Activated naive CD4-positive, alpha-beta T cell treated with anti-CD3 and anti-CD28 coated beads, Interleukin-2, amount 50 U/mL, for 72 hours (primary cell): ENCODE measurements around the gene CDKAL1. TPM values are rescaled to one million over a fixed set of nuclear protein-coding genes. Genes with fewer than 3 reads are reported as not detected.

Source experiments
- ATAC-seq, 2 donors: fragments of 150-1000 bp; cut with Tn5 transposase; 2 replicates each; pipeline ENCODE4 v1.10.0; 2021; ENCODE audit warnings: mild to moderate bottlenecking in 2 of 2, moderate library complexity in 2 of 2
- DNase-seq, 2 donors: peaks; one replicate each; pipeline ENCODE4 v3.0.0; 2021 to 2022; ENCODE audit warnings: low spot score in 2 of 2
- H3K27ac Mint-ChIP-seq, 2 donors: one replicate each; pipeline ENCODE4 v1.8.0; 2022; ENCODE audit warnings: mild to moderate bottlenecking in 2 of 2, mixed read lengths in 2 of 2
- H3K36me3 Mint-ChIP-seq, 2 donors: one replicate each; pipeline ENCODE4 v1.8.0; 2022; ENCODE audit warnings: mixed read lengths in 2 of 2
- H3K9me3 Mint-ChIP-seq, 2 donors: one replicate each; pipeline ENCODE4 v1.8.0; 2022; ENCODE audit warnings: mixed read lengths in 2 of 2
- total RNA-seq, 2 donors: library from RNA; stranded (reverse); gene quantifications; one replicate each; pipeline ENCODE4 v1.2.3, GENCODE V29; 2022

The CDKAL1 gene
- total RNA-seq, 2 donors from 2014 or later = 24.5 to 30.3 TPM

DNA sequence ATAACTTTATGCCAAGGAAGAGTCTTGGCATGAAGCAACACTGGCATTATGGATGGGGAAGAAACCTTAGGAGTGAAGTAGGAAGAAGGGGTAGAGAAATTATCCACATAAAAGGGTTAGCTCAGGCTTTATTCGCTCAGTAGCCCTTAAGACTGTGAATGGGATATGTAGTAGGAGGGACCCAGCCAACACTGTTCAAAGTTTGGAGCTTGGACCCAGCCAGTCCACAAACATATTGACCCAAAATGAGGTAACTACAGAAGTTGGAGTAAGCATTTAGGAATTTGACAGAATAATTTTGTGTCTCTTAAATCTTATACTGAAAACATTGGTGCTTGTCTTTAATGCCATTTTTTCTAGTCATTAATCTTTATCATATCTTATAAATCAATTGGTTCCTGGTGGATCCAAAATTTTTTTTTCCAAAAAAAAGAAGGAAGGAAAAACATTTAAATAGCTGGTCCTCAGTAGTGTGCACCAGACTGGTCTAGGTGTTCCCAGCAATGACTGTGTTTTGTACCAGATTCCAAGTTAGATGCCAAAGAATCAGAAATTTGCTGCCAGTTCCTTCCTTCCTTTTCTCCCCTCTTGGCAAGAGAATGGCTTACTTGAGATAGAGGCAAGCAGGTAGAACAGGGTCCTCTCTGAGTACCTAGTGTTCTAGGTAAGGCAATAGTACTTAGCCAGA lies 607.5 kb downstream of the CDKAL1 start:
- no peak overlapping the region for H3K27ac Mint-ChIP-seq
- no peak for ATAC-seq
- no peak for DNase-seq

DNA sequence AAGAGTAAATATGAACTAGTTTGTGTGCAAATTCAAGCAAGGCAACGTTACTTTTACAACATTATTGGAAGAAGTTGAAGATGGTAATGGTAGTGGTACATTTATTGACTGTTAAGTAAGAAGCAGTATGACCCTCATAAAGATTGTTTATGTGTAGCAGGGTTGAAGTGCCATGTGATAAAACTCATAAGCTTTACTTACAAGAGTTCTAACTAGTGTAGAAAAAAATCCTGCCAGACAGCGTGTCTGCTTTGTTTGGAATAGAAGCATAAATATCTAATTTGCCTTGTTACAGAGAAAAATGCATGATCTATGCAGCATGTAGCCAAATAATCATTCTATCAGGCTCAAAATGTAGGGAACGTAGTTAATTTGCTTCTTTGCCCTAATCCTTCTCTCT lies 608.5 kb downstream of the CDKAL1 start:
- ATAC-seq (no peak), DNase-seq (no peak)
- Mint-ChIP-seq H3K36me3 (peaks cover 0 to 16% of the 10 kb centered on the region in 2 donors), H3K27ac (no peak overlapping the region), H3K9me3 (no peaks in the 10 kb centered on the region)

More for the DNA sequence above, 607.5 kb downstream of the CDKAL1 start:
- H3K36me3 Mint-ChIP-seq = peaks cover 0 to 16% of the 10 kb centered on the region in 2 donors
- no peaks in the 10 kb centered on the region for H3K9me3 Mint-ChIP-seq

DNA sequence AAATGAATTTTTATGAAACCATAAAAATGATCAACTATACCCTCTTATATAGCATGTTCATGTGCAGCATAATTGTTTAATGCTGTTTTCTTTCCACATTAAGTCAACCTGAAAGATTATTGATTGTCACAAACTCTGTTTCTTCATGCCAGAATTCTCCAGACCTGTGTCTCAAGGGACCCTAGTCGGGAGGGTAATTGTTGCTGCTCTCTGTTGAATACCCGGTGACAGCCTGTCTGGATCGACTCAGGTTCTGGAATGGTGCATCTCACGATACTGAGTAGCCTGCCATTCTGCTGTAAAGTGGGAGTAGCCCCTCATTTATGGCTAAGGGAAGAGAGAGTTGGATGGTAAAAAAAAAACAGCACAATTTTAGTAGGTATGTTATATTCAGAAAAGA lies 609.4 kb downstream of the CDKAL1 start:
- no peak for ATAC-seq

DNA sequence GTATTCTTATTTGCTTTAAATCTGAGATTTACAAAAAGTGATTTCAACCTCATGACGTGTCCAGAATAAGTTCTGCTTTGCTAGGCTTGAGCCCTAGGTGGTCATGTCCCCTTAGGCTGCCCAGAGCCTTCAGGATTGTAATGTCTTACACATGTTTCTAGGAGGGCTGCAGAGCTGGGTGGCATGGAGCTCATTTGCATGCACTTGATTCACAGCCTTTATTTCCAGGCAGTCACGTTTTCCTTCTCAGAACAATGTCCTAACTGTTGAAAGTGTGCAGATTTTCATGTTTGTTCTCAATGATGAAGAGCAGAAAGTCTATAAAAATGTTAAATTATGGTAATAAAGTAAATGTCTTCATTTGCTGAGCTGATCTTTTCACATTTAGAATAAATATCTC lies 610.7 kb downstream of the CDKAL1 start:
- no peak overlapping the region for H3K27ac Mint-ChIP-seq
- no peak for DNase-seq
- peaks cover 0 to 12% of the 10 kb centered on the region in 2 donors for H3K36me3 Mint-ChIP-seq
- no peak for ATAC-seq
- no peaks in the 10 kb centered on the region for H3K9me3 Mint-ChIP-seq

More for the DNA sequence above, 609.4 kb downstream of the CDKAL1 start:
- no peak for DNase-seq
- H3K27ac Mint-ChIP-seq = peak overlapping the region in 1 of 2 donors; percentile 50
- peaks cover 0 to 16% of the 10 kb centered on the region in 2 donors for H3K36me3 Mint-ChIP-seq
- H3K9me3 Mint-ChIP-seq = no peaks in the 10 kb centered on the region

DNA sequence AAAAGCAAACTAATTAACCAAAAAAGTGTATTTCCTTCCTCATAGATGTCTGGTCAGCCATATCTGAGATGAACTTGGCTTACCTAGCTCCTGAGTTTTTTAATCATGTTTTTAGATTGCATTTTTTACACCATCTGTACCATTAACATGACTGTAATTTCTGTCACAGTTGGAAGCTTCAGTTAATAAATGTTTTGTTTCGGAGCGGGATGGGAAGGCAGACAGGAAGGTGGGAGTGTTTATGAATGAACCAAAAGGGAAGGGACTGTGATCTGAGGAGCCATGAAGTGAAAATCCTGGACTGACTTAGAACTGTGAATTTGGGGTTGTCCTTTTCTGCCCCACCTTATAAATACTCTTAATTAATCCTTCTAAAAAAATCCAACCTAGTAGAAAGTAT lies 613.7 kb downstream of the CDKAL1 start:
- peaks cover 0 to 7% of the 10 kb centered on the region in 2 donors for H3K36me3 Mint-ChIP-seq
- no peaks in the 10 kb centered on the region for H3K9me3 Mint-ChIP-seq
- no peak for DNase-seq
- no peak overlapping the region for H3K27ac Mint-ChIP-seq
- no peak for ATAC-seq

DNA sequence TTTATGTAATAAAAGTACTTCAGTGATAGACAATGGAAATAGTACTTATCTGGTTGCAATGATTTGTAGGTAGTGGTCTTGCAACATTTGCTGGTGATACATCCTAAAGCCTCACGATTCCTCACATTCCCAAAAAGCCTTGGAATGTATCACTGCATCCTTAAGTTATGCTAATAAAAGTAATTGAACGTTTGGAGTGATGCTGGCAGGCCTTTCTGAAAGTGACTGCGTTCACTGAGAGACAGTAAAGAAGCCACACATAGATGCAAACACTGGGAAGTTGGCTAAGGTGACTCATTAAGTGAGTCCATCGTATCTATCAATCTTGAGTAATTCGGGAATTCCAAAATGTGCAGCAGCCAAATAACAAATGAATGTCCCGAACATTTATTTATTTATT lies 615.2 kb downstream of the CDKAL1 start:
- ATAC-seq (no peak), DNase-seq (no peak)
- Mint-ChIP-seq H3K27ac (no peak overlapping the region), H3K36me3 (peaks cover 0 to 7% of the 10 kb centered on the region in 2 donors), H3K9me3 (no peaks in the 10 kb centered on the region)

DNA sequence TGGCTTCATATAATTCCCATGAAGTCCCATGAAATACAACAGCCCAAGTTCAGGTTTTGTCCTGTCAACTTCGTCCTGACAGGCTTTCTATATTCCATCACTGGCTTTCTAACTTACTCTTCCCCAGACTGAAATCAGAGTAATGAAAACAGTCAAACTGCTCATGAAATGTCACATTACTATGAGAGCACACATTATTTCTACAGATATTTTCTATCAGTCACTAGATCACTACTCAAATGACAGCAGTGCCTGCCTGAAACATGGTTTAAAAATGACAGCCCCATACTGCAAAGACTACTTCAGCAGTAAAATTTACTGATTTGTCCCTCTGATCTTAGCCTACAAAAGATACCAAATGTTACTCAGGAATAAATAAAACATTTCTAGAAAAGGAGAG lies 616.4 kb downstream of the CDKAL1 start:
- no peaks in the 10 kb centered on the region for H3K9me3 Mint-ChIP-seq
- no peak for DNase-seq
- H3K27ac Mint-ChIP-seq = no peak overlapping the region
- H3K36me3 Mint-ChIP-seq = peaks cover 0 to 7% of the 10 kb centered on the region in 2 donors
- no peak for ATAC-seq

DNA sequence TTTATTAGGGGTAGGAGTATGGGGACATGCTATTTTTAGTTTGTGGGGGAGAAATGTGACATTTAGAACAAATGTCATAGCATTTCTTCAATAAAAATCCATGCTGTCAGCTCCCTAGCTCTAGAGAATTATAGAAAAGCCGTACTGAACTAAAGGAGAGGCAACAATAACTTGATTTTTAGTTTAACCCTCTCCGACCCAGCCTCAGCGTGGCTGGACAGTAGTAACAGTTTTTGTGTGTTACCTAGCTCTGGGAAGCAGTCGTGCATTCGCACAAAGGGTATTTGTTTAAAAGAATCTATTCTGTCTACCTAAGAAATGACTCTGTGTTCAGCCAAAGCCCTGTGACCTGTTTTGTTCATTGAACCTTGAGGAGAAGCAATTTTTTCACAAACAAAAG lies 616.9 kb downstream of the CDKAL1 start:
- H3K9me3 Mint-ChIP-seq = no peaks in the 10 kb centered on the region
- no peak for DNase-seq
- peaks cover 0 to 7% of the 10 kb centered on the region in 2 donors for H3K36me3 Mint-ChIP-seq
- no peak overlapping the region for H3K27ac Mint-ChIP-seq
- ATAC-seq = no peak

DNA sequence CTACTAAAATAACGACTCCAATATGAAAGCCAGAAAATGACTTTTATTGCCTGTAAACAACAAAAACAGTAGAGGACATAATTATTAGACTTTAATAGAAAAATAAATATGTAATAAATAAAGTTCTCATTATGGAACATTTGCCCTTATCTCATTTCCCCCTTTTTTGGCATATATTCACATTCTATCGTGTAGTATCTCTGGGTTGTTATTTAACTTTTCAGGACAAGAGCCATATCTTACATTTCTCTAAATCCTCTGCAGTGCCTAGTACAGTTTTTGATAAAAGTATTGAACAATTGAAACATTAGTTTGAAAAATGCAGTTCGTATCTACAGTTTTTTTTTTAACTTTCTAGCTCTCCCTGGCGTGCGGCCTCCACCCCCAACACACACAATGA lies 617.3 kb downstream of the CDKAL1 start:
- H3K27ac Mint-ChIP-seq = no peak overlapping the region
- ATAC-seq = no peak

DNA sequence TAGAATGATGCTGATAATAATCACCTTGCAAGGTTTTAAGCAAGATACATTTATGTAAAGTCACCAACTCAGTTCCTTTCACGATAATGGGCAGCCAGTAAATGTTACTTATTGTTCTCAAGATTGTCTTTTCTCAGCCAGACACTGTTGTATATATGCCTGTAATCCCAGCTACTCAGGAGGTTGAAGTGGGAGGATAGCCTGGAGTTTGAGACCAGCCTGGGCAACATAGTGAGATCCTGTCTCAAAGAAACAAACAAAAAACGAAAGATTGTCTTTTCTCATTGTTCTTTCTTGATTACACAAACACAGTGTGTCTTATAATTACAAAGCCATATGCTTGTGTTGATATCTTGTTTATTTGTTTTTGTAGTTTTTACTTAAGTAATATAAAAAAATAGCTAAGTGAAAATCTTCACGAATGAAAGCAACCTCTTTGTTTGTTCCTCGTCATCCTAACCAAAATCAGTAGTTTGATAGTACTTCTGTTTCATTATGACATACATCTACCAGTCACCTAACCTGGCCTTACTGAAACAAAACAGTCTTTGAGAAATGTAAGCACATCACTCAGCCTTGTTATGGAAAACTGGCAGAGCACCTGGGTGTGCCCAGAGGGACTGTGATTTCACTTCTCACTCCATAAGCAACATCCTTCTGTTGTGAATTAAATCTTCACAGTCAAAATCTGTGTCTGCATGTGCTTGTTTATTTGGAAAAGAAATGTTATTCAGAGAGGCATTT lies 623.1 kb downstream of the CDKAL1 start:
- ATAC-seq (peak in 1 of 2 donors; percentile 98), DNase-seq (no peak)
- Mint-ChIP-seq H3K9me3 (peaks cover 0 to 4% of the 10 kb centered on the region in 2 donors), H3K36me3 (no peaks in the 10 kb centered on the region), H3K27ac (peak overlapping the region in 1 of 2 donors; percentile 15)

More for the DNA sequence above, 617.3 kb downstream of the CDKAL1 start:
- Mint-ChIP-seq H3K9me3 (no peaks in the 10 kb centered on the region), H3K36me3 (peaks cover 0 to 7% of the 10 kb centered on the region in 2 donors)
- no peak for DNase-seq

DNA sequence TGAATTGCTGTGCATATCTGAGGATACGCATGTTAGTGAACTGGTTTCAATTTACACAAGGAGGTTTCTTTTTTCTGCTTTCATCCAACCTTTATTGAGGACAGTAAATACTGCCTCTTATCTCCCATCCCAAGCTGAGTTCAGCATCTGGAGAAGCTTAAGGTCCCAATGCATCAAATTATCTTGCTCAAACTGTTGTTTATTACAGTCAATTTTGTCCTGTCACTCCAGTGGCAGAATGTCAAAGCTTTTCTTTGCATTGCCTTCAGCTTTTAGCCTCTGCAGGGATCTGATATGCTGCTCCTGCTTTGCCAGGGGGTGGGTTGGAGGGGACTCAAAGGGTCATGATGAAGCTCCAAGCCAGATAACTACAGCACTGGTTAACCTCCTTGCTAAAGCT lies 623.9 kb downstream of the CDKAL1 start:
- peaks cover 0 to 4% of the 10 kb centered on the region in 2 donors for H3K9me3 Mint-ChIP-seq
- ATAC-seq (no peak), DNase-seq (no peak)
- H3K36me3 Mint-ChIP-seq = peaks cover 0 to under 1% of the 10 kb centered on the region in 2 donors
- no peak overlapping the region for H3K27ac Mint-ChIP-seq

DNA sequence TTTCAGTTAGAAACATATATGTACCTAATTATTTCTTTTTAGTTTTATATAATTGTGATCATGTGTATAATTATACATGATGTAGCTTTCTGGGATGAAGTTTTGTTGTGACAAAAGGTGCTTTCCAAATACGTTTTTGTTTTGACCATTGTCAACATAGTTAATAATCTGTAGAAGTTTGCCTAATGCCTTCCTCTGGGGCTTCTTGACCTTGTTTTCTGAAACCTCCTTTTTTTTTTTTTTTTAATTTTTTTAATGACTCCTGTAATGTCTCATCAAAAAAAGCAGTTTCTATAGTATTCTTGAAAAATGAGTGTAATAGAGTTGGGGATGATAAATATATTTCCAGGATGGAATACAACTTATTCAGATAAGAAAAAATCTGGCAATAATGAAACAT lies 624.6 kb downstream of the CDKAL1 start:
- DNase-seq (no peak), ATAC-seq (no peak)
- Mint-ChIP-seq H3K9me3 (peaks cover 0 to 8% of the 10 kb centered on the region in 2 donors), H3K36me3 (peaks cover 0 to 5% of the 10 kb centered on the region in 2 donors), H3K27ac (no peak overlapping the region)

DNA sequence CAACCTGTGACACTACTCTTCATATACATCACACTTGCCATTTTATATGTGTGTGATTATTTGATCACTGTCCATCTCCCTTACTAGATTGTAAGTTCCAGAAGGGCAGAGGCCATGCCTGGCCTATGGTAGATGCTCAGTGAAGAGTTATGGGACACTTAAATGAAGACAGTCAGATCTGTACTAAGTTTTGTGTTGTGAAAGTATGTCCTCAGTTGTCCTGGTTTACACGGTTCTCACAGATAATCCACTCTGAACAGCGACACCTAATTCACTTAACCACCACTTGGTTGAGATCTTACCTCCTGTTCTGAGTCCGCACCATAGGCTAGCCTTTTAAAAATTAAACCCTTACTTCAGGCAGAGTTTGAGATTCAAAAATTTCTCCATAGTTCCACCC lies 625.2 kb downstream of the CDKAL1 start:
- ATAC-seq = no peak
- no peak overlapping the region for H3K27ac Mint-ChIP-seq
- DNase-seq = no peak
- H3K36me3 Mint-ChIP-seq = peaks cover 0 to 5% of the 10 kb centered on the region in 2 donors
- H3K9me3 Mint-ChIP-seq = peaks cover 0 to 8% of the 10 kb centered on the region in 2 donors

DNA sequence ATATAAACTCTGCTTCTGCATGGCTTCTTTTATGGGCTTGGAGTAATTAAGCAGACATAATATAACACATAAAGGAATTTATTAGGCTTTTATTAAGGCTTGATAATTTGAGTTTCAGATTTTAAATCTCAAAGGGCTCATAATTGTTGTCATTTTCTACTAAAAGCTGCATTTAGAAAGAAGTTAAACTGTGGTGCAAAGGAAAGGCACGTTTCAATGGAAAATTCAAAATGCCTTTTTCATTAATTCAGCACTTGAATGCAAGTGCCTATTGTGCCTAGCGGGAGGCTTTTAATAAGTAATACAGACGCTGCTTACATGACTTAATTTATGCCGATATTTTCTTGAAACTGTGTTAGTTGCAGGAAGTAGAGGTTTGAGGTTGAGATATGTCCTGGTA lies 627.5 kb downstream of the CDKAL1 start:
- DNase-seq (no peak), ATAC-seq (no peak)
- Mint-ChIP-seq H3K27ac (no peak overlapping the region), H3K36me3 (peaks cover 0 to 5% of the 10 kb centered on the region in 2 donors), H3K9me3 (peaks cover 0 to 8% of the 10 kb centered on the region in 2 donors)

DNA sequence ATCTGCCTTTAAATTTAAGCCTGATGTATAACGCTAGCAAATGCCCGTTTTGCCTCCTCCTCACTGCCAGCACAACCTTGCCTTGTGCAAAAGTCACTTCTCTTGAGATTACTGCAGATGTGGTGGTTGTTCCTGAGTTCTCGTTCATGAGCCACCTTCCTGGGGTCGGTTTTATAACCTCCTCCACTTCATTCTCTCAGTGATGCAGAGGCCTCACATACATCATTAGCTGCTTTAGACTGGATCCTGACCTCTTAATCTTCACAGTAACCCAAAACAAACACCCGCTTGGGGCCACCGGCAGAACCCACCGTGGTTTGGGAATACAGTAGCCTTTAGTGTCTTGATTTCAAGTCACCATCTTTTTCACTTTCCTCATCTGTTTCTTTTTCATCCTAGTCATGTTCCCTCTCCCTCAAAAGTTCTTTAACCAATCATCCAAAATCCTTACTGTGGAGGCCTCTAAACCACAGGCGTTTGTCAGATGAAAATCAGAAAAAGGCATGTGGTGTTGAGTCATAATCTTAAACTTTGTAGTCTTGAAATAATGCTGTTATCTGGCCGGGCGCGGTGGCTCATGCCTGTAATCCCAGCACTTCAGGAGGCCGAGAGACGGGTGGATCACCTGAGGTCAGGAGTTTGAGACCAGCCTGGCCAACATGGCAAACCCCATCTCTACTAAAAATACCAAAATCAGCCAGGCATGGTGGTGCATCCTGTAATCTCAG lies 629.0 kb downstream of the CDKAL1 start:
- Mint-ChIP-seq H3K27ac (no peak overlapping the region), H3K9me3 (peaks cover 0 to 8% of the 10 kb centered on the region in 2 donors)
- DNase-seq = no peak

DNA sequence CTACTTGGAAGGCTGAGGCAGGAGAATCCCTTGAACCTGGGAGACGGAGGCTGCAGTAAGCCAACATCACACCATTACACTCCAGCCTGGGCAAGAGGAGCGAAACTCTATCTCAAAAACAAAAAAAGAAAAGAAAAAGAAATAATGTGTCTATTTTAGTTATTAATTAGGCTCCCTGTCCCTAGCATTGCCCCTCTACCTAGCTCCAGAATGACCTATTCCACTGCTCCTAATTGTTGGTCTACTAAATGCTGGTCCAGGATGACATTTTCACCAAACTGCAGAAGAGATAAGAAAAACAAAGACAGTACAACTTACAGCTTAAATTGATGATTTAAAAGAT lies 629.6 kb downstream of the CDKAL1 start:
- ATAC-seq (no peak), DNase-seq (no peak)
- H3K27ac Mint-ChIP-seq = no peak overlapping the region
- H3K9me3 Mint-ChIP-seq = peaks cover 0 to 8% of the 10 kb centered on the region in 2 donors
- H3K36me3 Mint-ChIP-seq = peaks cover 0 to 5% of the 10 kb centered on the region in 2 donors

More for the DNA sequence above, 629.0 kb downstream of the CDKAL1 start:
- H3K36me3 Mint-ChIP-seq = peaks cover 0 to 5% of the 10 kb centered on the region in 2 donors
- ATAC-seq = no peak

DNA sequence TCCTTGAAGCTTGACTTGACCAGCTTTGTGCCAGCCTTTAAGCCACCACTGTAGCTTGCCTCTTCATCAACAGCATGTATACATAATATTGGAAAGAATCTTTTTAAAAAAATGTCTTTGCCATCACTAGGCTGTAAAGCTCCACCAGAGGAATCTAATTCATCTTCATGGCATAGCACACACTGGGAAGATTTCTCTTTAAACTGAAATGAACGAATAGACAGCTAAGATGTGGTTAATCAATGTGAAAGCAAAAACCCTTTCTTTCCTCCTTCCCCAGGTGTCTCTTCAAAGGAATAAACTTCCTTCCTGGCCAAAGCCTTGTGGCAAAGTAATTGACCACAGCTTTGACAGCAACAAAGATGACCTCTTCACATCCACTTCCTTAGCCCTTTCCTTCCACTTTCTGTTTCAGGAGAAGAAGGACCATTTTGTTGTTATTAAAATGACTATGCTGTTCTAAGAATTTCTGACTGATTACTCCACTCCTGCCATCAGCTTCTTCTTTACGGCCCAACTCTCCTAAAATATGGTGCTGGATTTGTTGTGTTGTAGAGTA lies 630.6 kb downstream of the CDKAL1 start:
- peaks cover 0 to 8% of the 10 kb centered on the region in 2 donors for H3K9me3 Mint-ChIP-seq
- DNase-seq (no peak), ATAC-seq (peak; percentile 28 to 40)
- peaks cover 0 to 5% of the 10 kb centered on the region in 2 donors for H3K36me3 Mint-ChIP-seq
- no peak overlapping the region for H3K27ac Mint-ChIP-seq
